NCI-H146 (cell line): Measurements from ENCODE around the gene THEMIS.
"Not testable (repeated sequence)": the region's sequence is repeated elsewhere in the genome, so short reads cannot be mapped to it uniquely, and the experiment has no call there.

Source experiments
- DNase-seq: peaks from one replicate; lab custom pipeline; 2025; lab: John Stamatoyannopoulos, UW

THEMIS gene

GRCh38 chr6:127796713-127797112, 104.1 kb downstream of the THEMIS start:
- DNase-seq, result no peak

DNA sequence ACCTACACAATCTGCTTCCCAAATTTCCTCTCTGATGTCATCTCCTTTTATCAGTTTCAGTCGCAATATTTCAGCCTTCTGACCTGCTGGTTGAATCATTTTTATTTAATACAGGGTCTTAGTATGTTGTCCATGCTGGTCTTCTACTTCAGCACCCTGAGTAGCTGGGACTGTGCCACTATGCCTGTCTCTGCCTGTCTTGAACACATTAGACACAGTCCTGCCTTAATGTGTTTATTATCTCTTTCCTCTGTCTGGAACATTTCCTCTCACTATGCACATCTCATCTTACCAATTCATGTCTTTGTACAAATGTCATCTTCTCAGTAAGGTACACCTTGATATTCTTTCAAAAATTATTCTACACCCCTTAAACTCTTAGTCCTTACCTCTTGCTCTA, 106.5 kb downstream of the THEMIS start:
- DNase-seq, result no peak

GRCh38 chr6:127793396-127793795, 107.5 kb downstream of the THEMIS start:
- DNase-seq, result no peak

- no peak for DNase-seq
Measured at GRCh38 chr6:127792616-127793015, 108.2 kb downstream of the THEMIS start.

DNA sequence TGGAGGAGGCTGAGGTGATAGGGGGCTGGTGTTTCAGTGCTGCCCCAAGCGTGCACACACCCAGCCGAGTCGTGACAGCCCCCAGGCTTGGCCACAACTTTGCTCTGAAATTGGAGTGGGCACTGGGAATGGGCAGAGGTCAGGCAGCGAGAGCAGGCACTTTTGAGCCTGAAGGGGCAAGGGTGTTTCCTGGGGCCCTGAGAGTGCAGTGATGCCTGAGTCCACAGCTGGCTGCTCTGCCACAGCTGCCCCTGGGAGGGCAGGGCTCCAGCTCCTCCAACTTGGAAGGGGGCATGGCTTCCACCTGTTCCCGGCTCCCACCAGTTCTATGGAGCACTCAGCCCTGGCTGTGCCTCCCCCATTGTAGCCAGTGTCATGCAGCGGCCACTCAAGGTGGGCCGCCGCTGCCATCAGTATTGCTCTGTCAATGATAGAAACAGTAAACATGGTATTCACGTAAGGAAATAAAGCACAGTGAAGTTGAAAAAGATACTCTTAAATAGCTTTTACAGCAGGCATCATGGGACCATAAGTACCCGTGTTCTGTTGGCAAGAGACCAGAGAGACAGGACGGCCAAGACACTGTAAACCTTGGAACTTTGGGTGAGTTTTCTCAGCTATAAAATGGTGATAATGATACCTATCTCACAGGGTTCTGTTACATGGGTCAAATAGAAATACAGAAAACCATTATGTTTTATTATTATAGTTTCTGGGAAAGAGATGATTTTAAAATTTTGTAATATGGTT, 108.9 kb downstream of the THEMIS start:
- no peak for DNase-seq

- DNase-seq, result no peak
Measured at GRCh38 chr6:127790571-127790970, 110.3 kb downstream of the THEMIS start.

GRCh38 chr6:127786109-127786508, 114.7 kb downstream of the THEMIS start:
- no peak for DNase-seq

DNA sequence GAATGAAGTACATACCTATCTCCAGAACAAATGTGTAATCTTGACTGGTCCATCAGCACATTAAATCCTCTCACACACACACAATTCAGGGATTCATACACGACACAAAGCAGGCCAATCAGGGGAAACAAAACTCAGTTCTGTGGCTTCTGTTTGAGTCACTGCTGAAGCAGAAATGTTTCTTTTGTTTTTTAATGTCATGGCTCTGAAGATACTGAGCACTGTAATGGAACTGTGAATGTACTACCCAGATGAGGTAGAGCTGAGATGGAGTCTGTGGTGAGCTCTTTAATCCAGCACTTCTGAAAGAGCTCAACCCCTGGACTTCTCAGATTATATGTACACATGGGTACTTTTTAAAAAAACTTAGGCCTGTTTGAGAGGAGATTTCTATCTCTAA, 116.4 kb downstream of the THEMIS start:
- DNase-seq, result no peak

GRCh38 chr6:127781636-127782272, 119.1 kb downstream of the THEMIS start:
- not testable (repeated sequence) for DNase-seq

DNA sequence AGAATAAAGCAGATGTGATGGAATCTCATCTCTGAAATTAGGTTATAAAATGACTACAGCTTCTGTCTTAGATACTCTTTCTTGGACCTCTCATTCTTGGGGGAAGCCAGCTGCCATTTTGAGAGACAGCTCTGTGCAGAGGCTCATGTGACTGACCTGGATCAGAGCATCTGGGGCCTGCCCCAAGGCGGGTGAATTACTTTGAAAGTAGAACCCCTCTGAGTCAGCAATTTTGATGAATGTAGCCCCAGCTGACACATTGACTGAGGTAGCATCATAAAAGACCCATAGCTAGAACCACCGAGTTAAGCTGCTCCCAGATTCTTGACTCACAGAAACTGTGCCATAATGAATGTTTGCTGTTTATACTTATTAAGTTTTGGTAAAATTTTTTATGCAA, 124.5 kb downstream of the THEMIS start:
- no peak for DNase-seq

GRCh38 chr6:127775371-127775770, 125.5 kb downstream of the THEMIS start:
- DNase-seq, result no peak

- DNase-seq, result no peak
Measured at GRCh38 chr6:127768745-127769144, 132.1 kb downstream of the THEMIS start.

DNA sequence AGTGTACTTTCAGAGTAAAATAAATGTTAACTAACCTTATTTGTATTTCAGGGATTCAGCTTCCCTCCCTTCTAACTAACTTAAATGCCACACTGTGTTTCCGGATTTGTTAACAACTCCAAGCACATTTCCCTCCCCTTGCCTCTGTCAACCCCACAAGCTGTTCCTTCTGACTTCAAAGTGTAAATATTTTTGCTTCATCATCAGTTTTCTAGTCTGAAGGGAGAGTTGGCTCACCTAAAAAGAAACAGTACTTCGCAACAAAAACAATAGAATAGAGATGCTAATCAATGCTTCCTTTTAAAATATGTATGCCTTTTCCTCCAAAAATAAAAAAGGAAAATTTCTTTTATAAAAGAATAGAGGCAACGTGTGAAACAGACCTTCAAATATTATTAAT, 132.6 kb downstream of the THEMIS start:
- no peak for DNase-seq

GRCh38 chr6:127765949-127766348, 134.9 kb downstream of the THEMIS start:
- DNase-seq, result no peak

GRCh38 chr6:127762284-127762683, 138.6 kb downstream of the THEMIS start:
- DNase-seq, result no peak

DNA sequence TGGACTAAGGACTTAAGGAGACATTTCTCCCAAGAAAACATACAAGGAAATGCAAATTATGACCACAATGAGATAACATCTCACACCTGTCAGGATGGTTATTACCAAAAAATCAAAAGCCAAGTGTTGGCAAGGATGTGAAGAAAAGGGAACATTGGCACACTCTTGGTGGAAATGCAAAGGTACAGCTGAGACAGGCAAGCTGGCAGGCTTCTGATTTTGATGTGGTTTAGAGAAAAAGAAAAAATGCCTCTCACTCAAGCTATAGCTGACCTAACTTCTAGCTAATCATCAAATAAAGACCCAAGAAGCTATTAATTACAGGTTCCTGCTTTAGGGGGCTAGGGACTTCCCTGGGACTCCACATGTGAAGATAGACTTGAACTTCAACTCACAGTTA, 139.8 kb downstream of the THEMIS start:
- no peak for DNase-seq

DNA sequence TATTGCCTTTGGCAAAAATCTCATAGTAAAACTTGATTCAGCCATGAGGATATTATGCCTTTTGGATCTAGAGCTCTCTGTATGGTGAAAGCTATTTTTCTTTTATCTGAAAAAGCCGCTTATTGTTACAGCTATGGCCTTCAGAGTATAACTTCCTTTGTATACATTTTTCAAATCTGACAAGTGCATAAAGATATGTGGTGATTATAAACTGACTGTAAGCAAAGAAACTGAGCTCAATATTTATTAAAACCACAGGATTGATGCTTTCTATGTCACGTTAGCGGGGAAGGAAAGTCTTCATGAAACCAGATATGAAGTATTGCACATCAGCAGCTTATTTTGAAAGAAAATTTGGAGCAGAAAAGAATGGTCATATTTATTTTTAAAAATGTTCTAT, 151.8 kb downstream of the THEMIS start:
- DNase-seq, result no peak

- DNase-seq, result no peak
Measured at GRCh38 chr6:127748290-127748689, 152.6 kb downstream of the THEMIS start.

DNA sequence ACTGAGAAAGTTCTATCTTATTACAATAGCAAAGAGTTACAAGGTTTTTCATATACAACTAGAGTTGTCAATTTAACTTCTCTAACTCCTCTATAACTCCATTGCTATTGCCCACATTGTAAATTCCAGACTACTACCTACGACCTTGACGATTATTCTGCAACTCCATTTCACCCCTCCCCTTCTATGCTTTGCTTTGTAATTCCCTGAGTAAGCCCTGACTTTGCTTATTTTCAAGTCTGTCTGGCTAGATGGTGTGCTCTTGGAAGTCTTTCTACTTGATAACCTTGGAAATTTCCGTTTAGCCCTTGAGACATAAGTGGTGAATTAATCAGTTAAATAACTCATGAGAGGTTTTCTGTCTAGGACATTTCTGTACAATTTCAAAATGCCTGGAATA, 162.4 kb downstream of the THEMIS start:
- DNase-seq, result no peak

- no peak for DNase-seq
Measured at GRCh38 chr6:127737768-127738167, 163.1 kb downstream of the THEMIS start.

DNA sequence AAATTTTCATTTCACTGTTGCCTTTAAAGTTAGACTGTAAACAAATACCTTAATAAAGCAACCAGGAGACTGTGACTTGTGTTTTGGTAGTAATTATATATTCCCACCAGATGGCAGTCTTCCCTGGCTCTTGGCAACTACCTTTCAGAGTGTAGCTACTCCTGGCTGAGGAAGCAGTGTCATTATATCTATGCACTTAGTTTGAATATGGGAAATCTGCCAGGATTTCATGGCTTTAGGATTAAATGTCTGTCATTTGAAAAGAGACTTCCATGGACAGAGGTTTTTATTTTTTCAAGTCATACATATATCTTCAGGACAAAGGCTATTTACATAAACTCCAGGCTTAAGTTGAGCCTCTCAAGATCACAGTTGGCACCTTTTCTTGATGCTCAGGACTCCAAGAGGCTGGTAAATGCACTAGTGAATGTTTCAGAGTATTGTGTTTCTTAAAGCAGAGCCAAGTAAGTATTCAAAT, 163.8 kb downstream of the THEMIS start:
- peak; percentile 88 for DNase-seq

DNA sequence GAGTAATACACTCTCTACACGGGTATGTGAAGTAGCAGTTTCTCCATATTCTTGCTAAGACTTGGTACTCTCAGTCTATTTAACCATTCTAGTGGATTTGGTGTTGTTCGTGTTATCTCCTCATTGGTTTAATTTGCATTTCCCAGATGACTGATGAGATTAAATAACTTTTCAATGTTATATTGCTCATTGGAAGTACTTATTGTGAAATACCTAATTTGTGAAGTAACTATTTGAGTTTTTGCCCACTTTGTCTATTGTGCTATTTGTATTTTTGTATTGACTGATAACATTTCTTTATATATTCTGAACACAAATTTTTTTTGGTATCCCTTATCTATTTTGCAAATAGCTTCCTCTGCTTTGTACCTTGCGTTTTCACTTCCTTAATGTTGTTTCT, 167.9 kb downstream of the THEMIS start:
- DNase-seq, result no peak

DNA sequence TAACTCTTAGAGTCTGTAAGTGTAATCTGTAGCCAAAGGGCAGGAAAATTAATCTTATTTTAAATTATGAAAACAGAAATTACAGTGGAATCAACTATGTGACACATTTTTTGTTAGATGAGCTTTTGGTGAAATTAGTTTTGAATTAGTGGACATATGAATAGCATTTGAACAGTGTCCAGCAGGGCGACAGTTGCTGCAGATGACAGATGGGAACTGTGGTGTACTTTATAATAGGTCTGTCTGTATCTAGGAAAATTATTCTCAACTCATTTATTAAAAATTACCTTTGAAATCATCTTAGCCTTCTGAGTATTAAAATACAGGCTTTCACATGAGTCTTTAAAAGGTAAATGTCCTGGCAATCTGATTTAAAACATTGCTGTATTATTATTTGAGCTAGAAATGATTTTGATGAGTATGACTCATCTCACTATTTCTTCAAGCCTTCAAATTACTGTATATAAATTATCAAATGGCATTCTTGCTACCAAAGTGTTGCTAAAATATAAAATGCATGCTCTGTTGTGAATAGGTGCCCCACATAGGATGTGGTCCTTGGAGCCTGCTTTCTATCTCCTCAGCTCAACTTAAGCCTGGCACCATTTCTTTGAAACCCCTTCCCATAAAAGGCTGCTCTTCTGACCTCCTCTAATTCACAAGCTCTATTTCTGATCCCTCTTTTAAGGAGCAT, 173.5 kb downstream of the THEMIS start:
- no peak for DNase-seq
